PC-3 (cell line): Measurements from ENCODE around the gene MBTD1. TPM values are rescaled to one million over a fixed set of nuclear protein-coding genes. Genes with fewer than 3 reads are reported as not detected.
"Not testable (repeated sequence)": the region's sequence is repeated elsewhere in the genome, so short reads cannot be mapped to it uniquely, and the experiment has no call there.

Source experiments
- ATAC-seq: fragments of 200-7000 bp; cut with Tn5 transposase; 2 replicates; pipeline ENCODE4 v1.9.1; 2020; ENCODE audit warnings: mild to moderate bottlenecking, moderate library complexity
- BruUV-seq: library from RNA; stranded (reverse); fragments of 400-500 nt; replicated peaks from 2 replicates; lab custom pipeline; 2021; lab: Mats Ljungman, UMichigan
- CTCF ChIA-PET: fragments of 300-600 bp; sonication (Branson Sonifier 250); formaldehyde crosslinking; loops from one replicate; lab custom pipeline; 2022; ENCODE audit warnings: antibody characterized with exemption; lab: Charles Lee
- POLR2A ChIA-PET: fragments of 300-600 bp; sonication (Branson Sonifier 250); formaldehyde crosslinking; loops from one replicate; lab custom pipeline; 2022; ENCODE audit warnings: antibody characterized with exemption; ENCODE audit not compliant: unreplicated experiment; lab: Charles Lee
- DNase-seq: peaks from one replicate; pipeline ENCODE4 v3.0.0-alpha.2; 2015
- H2AFZ ChIP-seq: fragments of 300-600 bp; sonication (generic); 2 replicates; pipeline ENCODE4 v1.6.0; 2016; ENCODE audit warnings: antibody characterized with exemption, low read length
- H3F3A ChIP-seq: fragments of 300-600 bp; sonication (generic); one replicate; pipeline ENCODE4 v1.6.0; 2017; ENCODE audit warnings: antibody characterized with exemption, low read length, control low read depth, mild to moderate bottlenecking; ENCODE audit not compliant: unreplicated experiment
- H3K27ac ChIP-seq: fragments of 300-600 bp; sonication (generic); 2 replicates; pipeline ENCODE4 v1.5.1; 2016; ENCODE audit warnings: mild to moderate bottlenecking, low read length
- H3K27me3 ChIP-seq: fragments of 300-600 bp; sonication (generic); 2 replicates; pipeline ENCODE4 v1.6.1; 2016; ENCODE audit warnings: low read length, mixed read lengths
- H3K36me3 ChIP-seq: fragments of 300-600 bp; sonication (generic); 2 replicates; pipeline ENCODE4 v1.6.1; 2016; ENCODE audit warnings: low read depth, mixed run types, low read length, mixed read lengths
- H3K4me1 ChIP-seq: fragments of 300-600 bp; sonication (generic); 2 replicates; pipeline ENCODE4 v1.5.1; 2016; ENCODE audit warnings: low read length; ENCODE audit not compliant: insufficient read depth
- H3K4me2 ChIP-seq: fragments of 300-600 bp; sonication (generic); 2 replicates; pipeline ENCODE4 v1.6.0; 2016; ENCODE audit warnings: low read length
- H3K4me3 ChIP-seq: fragments of 300-600 bp; sonication (generic); 2 replicates; pipeline ENCODE4 v1.5.1; 2016; ENCODE audit warnings: mild to moderate bottlenecking, low read length, mixed read lengths
- H3K79me2 ChIP-seq: fragments of 300-600 bp; sonication (generic); 2 replicates; pipeline ENCODE4 v1.6.1; 2017; ENCODE audit warnings: low read length, mixed read lengths
- H3K9ac ChIP-seq: fragments of 300-600 bp; sonication (generic); 2 replicates; pipeline ENCODE4 v1.6.0; 2016; ENCODE audit warnings: mild to moderate bottlenecking, low read length
- H3K9me2 ChIP-seq: fragments of 300-600 bp; sonication (generic); replicated peaks from 2 replicates; pipeline ENCODE4 v1.6.1; 2016; ENCODE audit warnings: mixed run types, low read length, mixed read lengths
- H3K9me3 ChIP-seq: fragments of 300-600 bp; sonication (generic); 2 replicates; pipeline ENCODE4 v1.6.1; 2016; ENCODE audit warnings: low read length, mixed read lengths
- H4K20me1 ChIP-seq: fragments of 300-600 bp; sonication (generic); 2 replicates; pipeline ENCODE4 v1.6.1; 2016; ENCODE audit warnings: low read length, mixed read lengths
- CTCF ChIP-seq: fragments of 300-600 bp; sonication (generic); conservative IDR thresholded peaks from 2 replicates; pipeline ENCODE4 v1.5.1; 2017; ENCODE audit warnings: antibody characterized with exemption, low read depth, mild to moderate bottlenecking, low read length
- EZH2 ChIP-seq: fragments of 300-600 bp; sonication (generic); IDR thresholded peaks from one replicate; pipeline ENCODE4 v1.6.1; 2017; ENCODE audit warnings: antibody characterized with exemption, mild to moderate bottlenecking, low read length; ENCODE audit not compliant: unreplicated experiment
- EZH2phosphoT487 ChIP-seq: fragments of 300-600 bp; sonication (generic); IDR thresholded peaks from 2 replicates; pipeline ENCODE4 v1.6.1; 2018; ENCODE audit warnings: mild to moderate bottlenecking, antibody characterized with exemption, low read length, borderline replicate concordance
- intact Hi-C: fragments of 100-400 bp; cut with micrococcal nuclease; formaldehyde crosslinking; loops from 2 replicates; pipeline ENCODE4 v1.9.0; 2023
- total RNA-seq: library from RNA; depleted of rRNA; stranded (reverse); fragments of >200 nt; gene quantifications from 2 replicates; pipeline ENCODE4 v1.2.3, GENCODE V29; 2014

The MBTD1 gene
- total RNA-seq, 1 experiment from 2014 or later = 13.8 TPM

GRCh38 chr17:51269991-51270390, 10.1 kb upstream of the MBTD1 start:
- peaks cover 10% of the 10 kb centered on the region; the same call in 1 of the 2 replicates for H4K20me1 ChIP-seq
- no peaks in the 10 kb centered on the region for H3K9me2 ChIP-seq
- H3K9ac ChIP-seq = no peak overlapping the region
- H3K4me1 ChIP-seq = no peaks in the 10 kb centered on the region
- intact Hi-C loops = no loop called here
- no peaks in the 10 kb centered on the region for H3F3A ChIP-seq
- no TSS peak for BruUV-seq
- H3K36me3 ChIP-seq = peaks cover 69% of the 10 kb centered on the region
- H3K27ac ChIP-seq = no peak overlapping the region
- H3K4me3 ChIP-seq = no peak overlapping the region
- H3K4me2 ChIP-seq = no peak overlapping the region
- peaks cover 58% of the 10 kb centered on the region for H3K79me2 ChIP-seq
- H3K27me3 ChIP-seq = no peaks in the 10 kb centered on the region
- ATAC-seq (no peak), DNase-seq (no peak)
- H3K9me3 ChIP-seq = no peaks in the 10 kb centered on the region
- H2AFZ ChIP-seq = no peak overlapping the region
- CTCF ChIA-PET = no interaction called here
- no peak for TF ChIP-seq CTCF
- TF ChIP-seq EZH2 = no peak
- no peak for TF ChIP-seq EZH2phosphoT487
- POLR2A ChIA-PET = no interaction called here

- CTCF ChIA-PET, POLR2A ChIA-PET, H3K4me3 ChIP-seq, H3K27me3 ChIP-seq, H3K27ac ChIP-seq, BruUV-seq, H3K9me3 ChIP-seq, H2AFZ ChIP-seq, H3K9ac ChIP-seq, ATAC-seq, H3F3A ChIP-seq, H3K9me2 ChIP-seq: not testable (repeated sequence)
- intact Hi-C loops = loop anchor here (5.0 kb wide), 1 partner anchor 97 kb away; the partner anchor contains the start of gene NME2
- 0 out of 2 replicates have a peak overlapping the region, but pooled peaks have one; percentile 8 for H3K4me2 ChIP-seq
- H3K4me1 ChIP-seq = peaks cover 19% of the 10 kb centered on the region
- peak; percentile 36 for DNase-seq
- peaks cover 34% of the 10 kb centered on the region; the same call in 1 of the 2 replicates for H4K20me1 ChIP-seq
- peaks cover 83% of the 10 kb centered on the region for H3K79me2 ChIP-seq
- peaks cover 47% of the 10 kb centered on the region for H3K36me3 ChIP-seq
Observed at GRCh38 chr17:51264466-51264865, 4.6 kb upstream of the MBTD1 start.

- DNase-seq = no peak
- Histone ChIP-seq H3K4me3 (peak overlapping the region; percentile 19; the same call in 1 of the 2 replicates), H3K9ac (no peak overlapping the region), H4K20me1 (peaks cover 44% of the 10 kb centered on the region), H3K9me3 (no peaks in the 10 kb centered on the region), H3K4me1 (peaks cover 27% of the 10 kb centered on the region), H3K4me2 (peak overlapping the region; percentile 51), H3F3A (no peaks in the 10 kb centered on the region), H3K27ac (no peak overlapping the region), H2AFZ (no peak overlapping the region), H3K79me2 (peaks cover 91% of the 10 kb centered on the region), H3K36me3 (peaks cover 36% of the 10 kb centered on the region), H3K9me2 (no peaks in the 10 kb centered on the region), H3K27me3 (no peaks in the 10 kb centered on the region)
- POLR2A ChIA-PET = no interaction called here
- no peak for TF ChIP-seq EZH2phosphoT487
- TF ChIP-seq EZH2 = no peak
- no peak for TF ChIP-seq CTCF
- ATAC-seq = no peak
- no TSS peak for BruUV-seq
- intact Hi-C loops = loop anchor here (5.0 kb wide), 1 partner anchor 96 kb away; the partner anchor contains the start of gene NME2
- CTCF ChIA-PET = no interaction called here
Observed at GRCh38 chr17:51263006-51263405, 3.2 kb upstream of the MBTD1 start.
